Breast epithelium (tissue), 3 donors: ENCODE data around the gene TMCC1.

Experiments used
- POLR2A ChIP-seq: fragments of 450-650 bp; IDR thresholded peaks from one replicate; pipeline ENCODE4 v1.6.1; 2016; ENCODE audit warnings: antibody characterized with exemption, mild to moderate bottlenecking, moderate library complexity
- TF ChIP-seq, protein P1 (sequence below), 3 donors: fragments of 450-650 bp; IDR thresholded peaks; one replicate each; pipeline ENCODE4 v1.5.1; 2016 to 2017; ENCODE audit warnings: antibody characterized with exemption in 3 of 3, mild to moderate bottlenecking in 3 of 3, moderate library complexity in 3 of 3

DNA sequence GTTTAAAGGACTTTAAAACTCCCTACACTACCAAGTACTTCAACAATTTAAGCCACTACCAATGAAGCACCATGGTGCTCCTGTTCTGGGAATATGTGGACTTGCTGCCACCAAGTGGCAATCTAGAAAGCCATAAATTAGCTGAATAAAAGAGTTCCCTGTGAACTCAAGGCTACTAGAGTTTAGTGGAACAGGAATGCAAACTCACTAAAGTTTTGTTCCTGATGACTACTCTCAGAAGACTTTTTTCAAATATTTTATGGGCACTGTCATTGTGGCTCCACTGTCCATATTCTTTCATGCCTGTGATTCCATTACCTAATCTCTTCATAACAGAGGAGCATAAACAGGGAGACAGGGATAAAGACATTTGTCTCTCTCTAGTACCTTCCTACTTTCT lies 63.9 kb downstream of the TMCC1 start:
- TF ChIP-seq, protein P1, sequence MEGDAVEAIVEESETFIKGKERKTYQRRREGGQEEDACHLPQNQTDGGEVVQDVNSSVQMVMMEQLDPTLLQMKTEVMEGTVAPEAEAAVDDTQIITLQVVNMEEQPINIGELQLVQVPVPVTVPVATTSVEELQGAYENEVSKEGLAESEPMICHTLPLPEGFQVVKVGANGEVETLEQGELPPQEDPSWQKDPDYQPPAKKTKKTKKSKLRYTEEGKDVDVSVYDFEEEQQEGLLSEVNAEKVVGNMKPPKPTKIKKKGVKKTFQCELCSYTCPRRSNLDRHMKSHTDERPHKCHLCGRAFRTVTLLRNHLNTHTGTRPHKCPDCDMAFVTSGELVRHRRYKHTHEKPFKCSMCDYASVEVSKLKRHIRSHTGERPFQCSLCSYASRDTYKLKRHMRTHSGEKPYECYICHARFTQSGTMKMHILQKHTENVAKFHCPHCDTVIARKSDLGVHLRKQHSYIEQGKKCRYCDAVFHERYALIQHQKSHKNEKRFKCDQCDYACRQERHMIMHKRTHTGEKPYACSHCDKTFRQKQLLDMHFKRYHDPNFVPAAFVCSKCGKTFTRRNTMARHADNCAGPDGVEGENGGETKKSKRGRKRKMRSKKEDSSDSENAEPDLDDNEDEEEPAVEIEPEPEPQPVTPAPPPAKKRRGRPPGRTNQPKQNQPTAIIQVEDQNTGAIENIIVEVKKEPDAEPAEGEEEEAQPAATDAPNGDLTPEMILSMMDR (IDR thresholded peaks at IDR 0.05): peak in 2 of 3 donors; percentile 60 to 66
- no peak for TF ChIP-seq POLR2A
